Medulla oblongata (tissue), 1 donor: ENCODE data around the gene NBEA.
"Not testable (repeated sequence)": the region's sequence is repeated elsewhere in the genome, so short reads cannot be mapped to it uniquely, and the experiment has no call there.

Experiments
- DNase-seq: peaks from one replicate; pipeline ENCODE4 v3.0.0-alpha.2; 2015; ENCODE audit errors: extremely low spot score

The NBEA gene

DNA sequence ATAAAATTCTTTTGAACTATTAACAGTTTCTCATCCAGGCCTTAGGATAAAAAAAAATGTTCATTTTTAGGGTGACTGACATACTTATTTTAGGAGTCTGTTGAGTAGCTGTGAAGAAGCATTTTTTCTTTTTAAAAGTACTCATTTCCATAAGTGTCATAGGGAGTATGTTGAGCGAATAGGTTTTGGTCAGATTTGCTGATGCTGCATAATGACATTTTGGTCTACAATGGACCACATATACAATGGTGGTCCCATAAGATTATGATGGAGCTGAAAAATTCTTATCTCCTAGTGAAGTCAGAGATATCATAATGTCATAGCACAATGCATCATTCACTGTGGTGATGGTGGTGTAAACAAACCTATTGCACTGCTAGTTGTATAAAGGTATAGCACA is 17.4 kb downstream of the NBEA start:
- DNase-seq, result no peak

DNA sequence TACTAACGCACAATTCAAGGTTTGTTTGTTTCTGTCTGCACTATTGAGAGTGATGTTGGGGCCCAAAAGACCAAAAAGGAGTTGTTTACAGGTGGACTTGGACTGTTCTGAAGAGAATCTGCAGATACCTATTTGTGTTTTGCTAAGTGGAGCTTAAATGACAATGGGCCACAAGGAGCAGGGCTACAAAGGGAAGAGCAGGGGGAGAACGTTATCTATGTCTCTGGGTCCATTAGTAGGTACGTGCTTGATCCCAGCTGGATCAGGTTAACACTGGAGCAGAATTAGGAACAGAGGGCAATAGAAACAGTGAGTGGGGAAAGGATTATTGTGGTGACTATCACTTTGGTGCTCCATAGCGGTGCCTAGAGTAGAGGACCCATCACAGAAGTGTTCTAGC is 22.5 kb downstream of the NBEA start:
- DNase-seq, result no peak

DNA sequence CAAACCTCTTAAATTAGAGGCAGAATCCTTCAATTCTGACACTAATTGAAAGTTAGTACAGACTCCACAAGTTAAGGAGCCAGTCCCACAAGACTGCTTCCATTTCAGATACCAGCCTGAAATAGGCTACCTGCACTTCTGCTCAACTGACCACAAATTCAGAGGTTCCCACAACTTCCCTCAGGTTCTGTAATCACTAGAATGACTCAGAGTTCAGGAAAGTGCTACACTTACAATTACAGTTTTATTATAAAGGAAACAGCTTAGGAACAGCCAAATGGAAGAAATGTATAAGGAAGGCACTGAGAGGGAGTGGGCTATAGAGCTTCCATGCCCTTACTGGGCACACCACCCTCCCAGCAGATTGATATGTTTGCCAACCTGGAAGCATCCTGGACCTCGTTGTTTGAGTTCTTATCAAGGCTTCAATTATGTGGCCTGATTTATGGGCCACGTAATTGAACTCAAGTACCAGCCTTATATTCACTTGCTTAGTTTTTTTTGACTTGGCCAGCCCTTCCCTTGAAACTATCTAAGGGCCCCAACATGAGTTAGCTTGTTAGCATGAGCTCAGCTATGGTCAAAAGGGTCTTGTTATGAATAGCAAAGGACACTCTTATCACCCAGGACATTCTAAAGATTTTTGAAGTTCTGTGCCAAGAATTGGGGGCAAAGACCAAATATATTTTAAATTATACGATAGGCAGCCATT is 25.9 kb downstream of the NBEA start:
- DNase-seq, result no peak

DNA sequence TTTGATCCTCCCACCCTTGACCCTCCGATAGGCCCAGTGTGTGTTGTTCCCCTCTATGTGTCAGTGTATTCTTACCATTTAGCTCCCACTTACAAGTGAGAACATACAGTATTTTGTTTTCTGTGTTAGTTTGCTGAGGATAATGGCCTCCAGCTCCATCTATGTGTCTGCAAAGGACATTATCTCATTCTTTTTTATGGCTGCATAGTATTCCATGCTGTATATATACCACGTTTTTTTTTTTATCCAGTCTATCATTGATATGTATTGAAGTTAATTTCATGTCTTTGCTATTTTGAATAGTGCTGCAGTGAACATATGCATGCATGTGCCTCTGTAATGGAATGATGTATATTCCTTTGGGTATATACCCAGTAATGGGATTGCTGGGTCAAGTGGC is 27.5 kb downstream of the NBEA start:
- not testable (repeated sequence) for DNase-seq

DNA sequence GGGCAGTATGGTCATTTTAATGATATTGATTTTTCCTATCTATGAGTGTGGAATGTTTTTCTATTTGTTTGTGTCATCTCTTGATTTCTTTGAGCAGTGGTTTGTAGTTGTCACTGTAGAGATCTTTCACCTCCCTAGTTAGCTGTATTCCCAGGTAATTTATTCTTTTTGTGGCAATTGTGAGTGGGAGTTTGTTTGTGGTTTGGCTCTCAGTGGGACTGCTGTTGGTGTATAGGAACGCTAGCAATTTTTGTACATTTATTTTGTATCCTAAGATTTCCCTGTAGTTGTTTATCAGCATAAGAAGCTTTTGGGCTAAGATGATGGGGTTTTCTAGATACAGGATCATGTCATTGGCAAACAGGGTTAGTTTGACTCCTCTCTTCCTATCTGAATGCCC is 28.9 kb downstream of the NBEA start:
- DNase-seq, result no peak

DNA sequence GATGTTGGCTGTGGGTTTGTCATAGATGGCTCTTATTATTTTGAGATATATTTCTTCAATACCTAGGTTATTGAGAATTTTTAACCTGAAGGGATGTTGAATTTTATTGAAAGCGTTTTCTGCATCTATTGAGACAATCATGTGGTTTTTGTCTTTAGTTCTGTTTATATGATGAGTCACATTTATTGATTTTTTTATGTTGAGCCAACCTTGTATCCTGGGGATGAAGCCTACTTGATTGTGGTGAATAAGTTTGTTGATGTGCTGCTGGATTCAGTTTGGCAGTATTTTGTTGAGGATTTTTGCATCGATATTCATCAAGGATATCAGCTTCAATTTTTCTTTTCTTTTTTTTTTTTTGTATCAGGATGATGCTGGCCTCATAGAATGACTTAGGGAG is 29.4 kb downstream of the NBEA start:
- no peak for DNase-seq

DNA sequence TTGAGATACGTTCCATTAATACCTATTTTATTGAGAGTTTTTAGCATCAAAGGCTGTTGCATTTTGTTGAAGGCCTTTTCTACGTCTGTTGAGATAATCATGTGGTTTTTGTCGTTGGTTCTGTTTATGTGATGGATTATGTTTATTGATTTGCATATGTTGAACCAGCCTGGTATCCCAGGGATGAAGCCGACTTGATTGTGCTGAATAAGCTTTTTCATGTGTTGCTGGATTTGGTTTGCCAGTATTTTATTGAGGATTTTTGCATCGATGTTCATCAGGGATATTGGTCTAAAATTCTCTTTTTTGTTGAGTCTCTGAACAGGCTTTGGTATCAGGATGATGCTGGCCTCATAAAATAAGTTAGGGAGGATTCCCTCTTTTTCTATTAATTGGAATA is 43.1 kb downstream of the NBEA start:
- DNase-seq, result not testable (repeated sequence)

DNA sequence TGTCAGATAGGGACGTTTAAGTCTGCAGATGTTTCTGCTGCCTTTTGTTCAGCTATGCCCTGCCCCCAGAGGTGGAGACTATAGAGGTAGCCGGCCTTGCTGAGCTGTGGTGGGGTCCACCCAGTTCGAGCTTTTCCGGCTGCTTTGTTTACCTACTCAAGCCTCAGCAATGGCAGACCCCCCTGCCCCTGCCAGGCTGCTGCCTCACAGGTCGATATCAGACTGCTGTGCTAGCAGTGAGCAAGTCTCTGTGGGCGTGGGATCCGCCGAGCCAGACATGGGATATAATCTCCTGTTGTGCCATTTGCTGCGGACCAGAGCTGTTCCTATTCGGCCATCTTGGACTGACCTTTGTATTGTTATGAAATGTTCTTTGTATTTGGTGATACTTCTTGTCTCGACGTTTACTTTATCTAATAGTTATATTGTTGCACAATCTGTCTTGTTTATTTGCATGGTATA is 46.3 kb downstream of the NBEA start:
- DNase-seq, result no peak

DNA sequence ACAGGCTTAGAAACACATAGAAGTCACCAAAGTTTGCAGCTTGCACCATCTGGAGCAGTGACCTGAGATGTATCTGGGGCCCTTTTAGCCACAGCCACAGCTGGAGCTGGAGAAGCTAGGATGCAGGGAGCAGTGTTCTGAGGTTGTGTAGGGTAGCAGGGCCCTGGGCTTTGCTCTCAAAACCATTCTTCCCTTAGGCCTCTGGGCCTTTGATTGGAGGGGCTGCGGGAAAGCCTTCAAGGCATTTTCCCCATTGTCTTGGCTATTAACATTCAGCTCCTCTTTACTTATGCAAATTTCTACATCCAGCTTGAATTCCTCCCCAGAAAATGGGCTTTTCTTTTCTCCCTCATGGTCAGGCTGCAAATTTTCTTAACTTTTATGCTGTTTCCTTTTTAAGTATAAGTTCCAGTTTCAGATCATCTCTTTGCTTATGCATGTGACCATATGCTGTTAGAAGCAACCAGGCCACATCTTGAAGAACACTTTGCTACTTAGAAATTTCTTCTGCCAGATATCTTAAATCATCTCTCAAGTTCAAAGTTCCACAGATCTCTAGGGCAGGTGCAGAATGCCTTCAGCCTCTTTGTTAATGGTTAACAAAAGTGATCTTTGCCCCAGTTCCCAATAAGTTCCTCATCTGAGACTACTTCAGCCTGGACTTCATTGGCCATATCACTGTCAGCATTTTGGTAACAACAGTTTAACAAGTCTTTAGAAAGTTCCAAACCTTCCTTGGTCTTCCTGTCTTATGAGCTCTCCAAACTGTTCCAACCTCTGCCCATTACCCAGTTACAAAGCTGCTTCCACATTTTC is 48.5 kb downstream of the NBEA start:
- DNase-seq, result no peak

DNA sequence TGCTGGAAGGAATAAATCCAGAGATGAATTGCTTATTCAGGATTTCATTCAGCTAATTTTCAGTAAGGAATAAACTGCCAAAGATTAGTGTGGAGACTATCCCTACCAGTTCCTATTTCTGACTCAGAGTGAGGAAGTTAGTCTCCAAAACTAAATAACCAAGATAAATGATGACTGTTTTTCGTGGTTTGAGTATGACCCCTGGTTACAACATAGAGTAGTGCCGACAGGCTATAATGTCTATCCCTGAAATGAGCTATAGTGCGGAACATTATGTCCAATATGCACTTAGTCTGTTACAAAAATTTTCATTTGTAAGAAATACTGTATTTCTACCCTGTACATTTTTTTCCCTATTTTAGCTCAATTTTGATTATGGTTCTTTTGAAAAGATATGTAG is 51.4 kb downstream of the NBEA start:
- no peak for DNase-seq

DNA sequence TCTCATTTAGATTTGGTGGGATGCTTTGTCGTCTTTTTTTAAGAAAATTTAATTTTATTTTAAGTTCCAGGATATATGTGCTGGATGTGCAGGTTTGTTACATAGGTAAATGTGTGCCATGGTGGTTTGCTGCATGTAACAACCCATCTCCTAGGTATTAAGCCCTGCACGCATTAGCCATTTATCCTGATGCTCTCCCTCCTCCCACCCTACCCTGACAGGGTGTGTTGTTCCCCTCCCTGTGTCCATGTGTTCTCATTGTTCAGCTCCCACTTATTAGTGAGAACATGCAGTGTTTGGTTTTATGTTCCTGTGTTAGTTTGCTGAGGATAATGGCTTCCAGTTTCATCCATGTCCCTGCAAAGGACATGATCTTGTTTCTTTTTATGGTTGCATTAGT is 61.7 kb downstream of the NBEA start:
- not testable (repeated sequence) for DNase-seq

DNA sequence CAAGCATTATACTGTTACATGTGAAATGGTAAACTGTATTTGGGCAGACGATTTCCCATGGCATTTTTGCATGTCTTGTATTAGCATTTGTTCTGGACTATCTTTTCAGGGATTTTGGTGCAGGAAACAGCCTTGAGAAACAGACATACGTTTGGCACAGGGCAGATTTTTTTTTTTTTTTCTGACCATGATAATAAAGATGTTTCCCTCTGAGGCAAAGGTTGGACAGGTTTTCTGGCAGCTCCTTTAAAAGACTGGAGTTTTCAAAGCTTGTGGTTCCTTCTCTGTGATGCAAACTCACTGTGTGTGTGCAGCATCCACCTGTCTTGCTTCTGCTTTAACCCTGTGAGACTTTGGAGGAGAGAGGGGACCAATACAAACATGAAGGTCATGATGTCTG is 63.0 kb downstream of the NBEA start:
- no peak for DNase-seq

DNA sequence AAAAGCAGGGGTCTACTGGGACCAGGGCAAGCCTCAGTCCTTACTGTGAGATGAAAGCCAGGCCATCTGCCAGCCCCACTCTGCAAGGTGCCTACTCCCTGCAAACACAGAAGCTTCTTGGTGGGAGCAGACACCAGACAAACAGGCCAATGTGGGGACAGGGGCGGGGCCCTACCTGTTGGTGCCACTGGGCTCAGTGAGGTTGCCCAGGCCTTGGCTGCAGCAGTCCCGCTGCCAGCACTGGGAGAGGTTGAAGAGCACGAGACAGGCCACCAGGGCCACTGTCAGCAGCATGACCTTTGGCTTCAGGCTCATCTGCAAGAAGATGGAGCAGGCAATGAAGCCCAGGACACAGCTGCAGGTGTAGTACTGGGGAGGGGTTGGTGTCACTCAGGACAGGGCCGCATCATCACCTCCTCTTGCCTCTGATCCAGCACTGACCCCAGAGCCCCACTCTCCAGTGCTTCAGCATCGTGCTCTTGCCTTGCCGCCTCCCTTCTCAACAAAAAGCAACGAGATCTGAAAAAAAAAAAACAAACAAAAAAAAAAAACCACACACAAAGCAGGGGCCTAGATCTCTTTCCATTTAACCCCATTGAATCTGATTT is 72.6 kb downstream of the NBEA start:
- DNase-seq, result no peak

DNA sequence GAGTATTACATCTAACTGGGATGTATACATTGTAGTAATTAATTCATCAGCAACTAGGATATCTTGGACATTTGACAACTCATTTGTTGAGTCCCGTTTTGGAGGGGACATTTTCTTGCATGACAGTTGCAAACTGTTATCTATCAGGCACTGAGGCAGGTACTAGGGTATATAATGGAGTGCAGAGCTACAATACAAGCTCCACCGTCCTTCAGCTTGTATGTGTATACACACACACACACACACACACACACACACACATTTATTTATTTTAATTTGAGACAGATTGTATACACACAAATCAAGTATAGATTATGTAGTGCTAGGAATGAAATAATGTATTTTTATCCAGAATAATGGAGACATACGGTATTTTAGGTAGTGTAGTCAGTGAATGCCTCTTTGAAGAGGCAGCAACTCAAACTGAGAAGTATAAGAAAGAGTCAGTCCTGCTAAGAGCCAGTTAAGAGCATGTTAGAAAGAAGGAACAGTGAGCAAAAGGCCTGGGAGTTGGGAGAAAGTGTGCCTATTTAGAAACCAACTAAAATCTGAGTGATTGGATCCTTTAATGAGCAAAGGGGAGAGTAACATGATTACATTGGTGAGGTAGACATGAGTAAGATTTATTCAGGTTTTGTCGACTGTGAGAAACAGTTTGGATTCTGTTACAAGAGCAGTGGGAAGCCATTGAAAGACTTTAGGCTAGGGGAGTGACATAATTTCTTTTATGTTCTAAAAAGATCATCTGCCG is 74.5 kb downstream of the NBEA start:
- peak; percentile 17 for DNase-seq

DNA sequence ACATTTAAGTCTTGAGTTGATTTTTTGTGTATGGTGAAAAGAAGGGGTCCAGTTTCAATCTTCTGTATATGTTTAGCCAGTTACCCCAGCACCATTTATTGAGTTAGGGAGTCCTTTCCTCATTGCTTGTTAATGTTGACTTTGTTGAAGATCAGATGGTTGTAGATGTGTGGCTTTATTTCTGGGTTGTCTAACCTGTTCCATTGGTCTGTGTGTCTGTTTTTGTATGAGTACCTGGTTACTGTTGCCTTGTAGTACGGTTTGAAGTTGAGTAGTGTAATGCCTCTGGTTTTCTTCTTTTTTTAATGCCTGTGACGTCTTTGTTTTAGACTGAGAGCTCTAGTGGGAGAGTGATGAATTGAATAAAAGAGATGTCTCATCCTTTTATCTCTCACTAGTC is 83.2 kb downstream of the NBEA start:
- DNase-seq, result no peak

DNA sequence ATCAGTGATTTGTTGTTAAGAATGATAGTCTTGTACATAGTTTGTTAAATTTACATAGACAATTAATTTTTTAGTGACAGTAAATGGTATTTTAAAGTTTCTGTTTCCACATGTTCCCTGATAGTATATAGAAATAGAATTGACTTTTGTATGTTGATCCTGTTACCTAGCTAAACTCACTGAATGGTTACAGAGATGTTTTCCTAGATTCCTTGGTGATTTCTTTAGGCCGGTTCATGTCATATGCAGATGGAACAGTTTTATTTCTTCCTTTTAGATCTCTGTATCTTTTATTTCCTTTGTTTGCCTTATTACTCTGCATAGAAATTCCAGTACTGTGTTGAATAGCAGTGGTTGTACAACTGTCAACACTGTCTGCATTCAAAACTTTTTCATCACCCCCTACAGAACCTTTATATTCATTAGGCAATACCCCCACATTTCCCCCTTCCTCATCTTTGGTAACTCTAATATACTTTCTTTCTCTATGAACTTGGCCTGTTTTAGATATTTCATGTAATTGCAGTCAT is 86.3 kb downstream of the NBEA start:
- no peak for DNase-seq

DNA sequence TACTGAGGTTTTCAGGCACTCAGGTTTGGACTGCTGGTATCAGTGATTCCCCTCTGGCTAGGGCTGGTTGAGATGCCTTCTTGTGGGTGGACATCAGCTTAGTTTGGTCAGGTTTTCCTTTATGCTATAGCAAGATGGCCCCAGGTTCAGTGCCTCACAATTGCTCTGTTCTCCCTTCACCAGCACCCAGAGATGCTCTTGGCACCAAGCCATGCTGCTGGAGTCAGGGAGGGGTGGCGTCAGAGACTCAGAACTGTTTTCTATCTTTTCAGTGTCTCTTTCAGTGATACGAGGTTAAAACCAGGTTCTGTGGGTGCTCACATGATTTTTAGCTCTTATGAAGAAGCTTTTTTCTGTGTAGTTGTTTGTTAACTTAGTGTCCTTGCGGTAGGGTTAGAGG is 96.9 kb downstream of the NBEA start:
- DNase-seq, result no peak

DNA sequence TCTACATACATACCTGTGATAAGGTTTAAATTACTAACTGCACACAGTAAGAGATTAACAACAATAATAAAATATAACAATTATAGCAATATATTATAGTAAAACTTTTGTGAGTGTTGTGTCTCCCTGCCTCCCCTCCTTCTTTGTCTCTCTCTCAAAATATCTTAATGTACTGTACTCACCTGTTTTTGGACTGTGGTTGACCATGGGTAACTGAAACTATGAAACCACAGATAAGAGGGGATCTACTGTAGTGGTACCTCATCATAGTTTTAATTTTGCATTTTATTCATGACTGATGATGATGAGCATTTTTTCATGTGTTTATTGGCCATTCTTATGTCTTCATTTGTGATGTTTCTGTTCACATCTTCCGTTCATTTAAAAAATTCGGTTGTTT is 104.5 kb downstream of the NBEA start:
- no peak for DNase-seq

DNA sequence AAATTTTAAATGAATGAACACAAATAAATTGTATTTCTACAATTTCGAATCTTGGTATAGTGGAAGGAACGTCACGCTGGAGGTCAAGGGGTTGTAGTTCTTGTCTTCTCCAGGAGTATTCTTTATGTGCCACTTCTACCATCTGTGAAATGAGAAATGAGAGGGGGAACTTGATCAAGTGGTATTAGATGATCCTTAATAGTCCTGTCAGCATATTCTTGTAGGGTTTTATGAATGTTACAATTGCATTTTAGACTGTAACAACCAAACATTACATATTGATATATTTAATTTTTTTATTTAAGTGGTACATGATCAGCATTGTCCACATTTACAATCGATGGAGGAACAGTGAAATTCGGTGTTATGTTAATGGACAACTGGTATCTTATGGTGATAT is 113.6 kb downstream of the NBEA start:
- no peak for DNase-seq

DNA sequence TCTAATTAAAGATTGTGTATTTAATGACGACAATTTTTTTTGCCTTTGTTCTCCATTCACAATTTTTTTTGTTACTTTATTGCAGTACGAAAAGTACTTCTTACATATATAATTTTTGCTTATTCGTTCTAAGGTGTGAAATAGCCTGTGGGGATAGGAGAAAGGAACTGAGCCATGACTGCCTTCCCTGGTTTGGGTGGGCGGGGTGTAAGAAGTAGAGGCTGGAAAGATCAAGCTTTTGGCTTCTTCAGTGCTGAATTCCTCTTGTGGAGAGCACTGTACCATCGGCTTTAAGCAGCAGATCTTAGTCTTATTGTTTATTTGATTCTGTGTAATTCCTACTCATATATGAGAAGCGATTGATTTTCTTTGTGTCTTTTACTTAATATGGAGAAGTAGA is 115.8 kb downstream of the NBEA start:
- DNase-seq, result no peak

DNA sequence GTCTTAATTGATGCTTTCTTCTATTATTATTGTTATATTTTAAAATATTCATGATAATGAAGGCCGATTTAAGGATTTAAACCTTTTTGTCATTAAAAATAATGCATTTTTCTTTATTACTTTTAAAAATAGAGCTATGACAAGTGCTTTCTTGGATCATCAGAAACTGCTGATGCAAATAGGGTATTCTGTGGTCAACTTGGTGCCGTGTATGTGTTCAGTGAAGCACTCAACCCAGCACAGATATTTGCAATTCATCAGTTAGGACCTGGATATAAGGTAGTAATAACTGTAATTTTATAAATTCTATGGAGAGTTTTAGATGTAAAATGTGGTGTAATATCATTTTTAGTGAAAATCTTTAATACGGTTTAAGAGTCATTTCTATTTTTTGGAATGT is 116.5 kb downstream of the NBEA start:
- not testable (repeated sequence) for DNase-seq

DNA sequence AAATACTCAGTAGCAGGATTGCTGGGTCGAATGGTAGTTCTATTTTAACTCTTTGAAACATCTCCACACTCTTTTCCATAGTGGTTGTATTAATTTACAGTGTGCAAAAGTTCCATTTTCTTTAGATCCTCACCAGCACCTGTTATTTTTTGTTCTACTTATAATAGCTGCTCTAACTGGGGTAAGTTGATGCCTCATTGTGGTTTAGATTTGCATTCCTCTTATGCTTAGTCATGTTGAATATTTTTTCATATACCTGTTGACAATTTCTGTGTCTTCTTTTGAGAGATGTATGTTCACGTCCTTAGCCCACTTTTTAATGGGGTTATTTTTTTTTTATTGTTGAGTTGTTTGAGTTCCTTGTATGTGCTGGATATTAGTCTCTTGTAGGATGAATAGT is 144.6 kb downstream of the NBEA start:
- DNase-seq, result no peak
